ENCODE data around the gene SURF2. TPM values are rescaled to one million over a fixed set of nuclear protein-coding genes. Genes with fewer than 3 reads are reported as not detected.
"Not testable (repeated sequence)": the region's sequence is repeated elsewhere in the genome, so short reads cannot be mapped to it uniquely, and the experiment has no call there.

SURF2 gene
- total RNA-seq, 1 donor from 2014 or later: 13.2 TPM

DNA sequence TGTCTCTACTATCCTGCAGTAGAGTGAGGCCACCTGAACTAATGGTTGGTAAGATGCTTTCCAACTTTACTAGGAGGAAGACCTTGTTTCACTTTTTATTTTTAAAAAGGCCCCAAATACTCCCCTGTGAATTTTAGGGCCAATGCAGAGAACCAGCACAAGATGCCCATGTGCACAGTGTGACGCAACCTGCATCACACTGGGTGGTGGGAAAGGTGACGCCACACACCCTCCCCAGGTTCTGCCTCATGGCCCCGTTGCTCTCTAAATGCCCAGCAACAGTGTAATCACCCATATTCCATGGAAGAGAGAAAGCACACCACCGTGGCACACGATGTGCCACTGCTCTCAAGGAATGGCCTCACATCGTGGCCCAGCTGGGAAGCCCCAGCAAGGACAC lies 13.1 kb downstream of the SURF2 start:
- intact Hi-C loops (cut with DNase I): no loop called here
- no peak for DNase-seq (ENCODE audit: missing footprints)
- no peak for ATAC-seq

DNA sequence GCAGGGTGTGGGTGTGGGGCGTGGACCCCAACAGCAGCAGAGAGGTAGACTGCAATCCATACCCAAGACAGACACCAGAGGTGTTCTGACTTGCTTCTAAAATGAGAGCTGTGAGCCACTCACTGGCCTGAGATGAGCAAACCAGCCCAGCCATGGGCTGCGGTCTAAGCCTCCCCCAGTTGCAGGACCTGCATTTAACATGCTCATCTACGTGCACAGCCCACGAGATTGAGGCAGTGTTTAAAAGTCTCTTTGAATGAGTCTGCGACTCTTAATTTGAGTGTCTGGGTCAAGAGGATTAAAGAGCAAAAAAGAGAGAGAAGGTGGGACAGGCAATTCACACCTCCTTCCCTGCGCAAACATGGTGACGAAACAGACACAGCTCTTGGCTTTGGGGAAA lies 13.6 kb downstream of the SURF2 start:
- no peak for DNase-seq (ENCODE audit: missing footprints)
- ATAC-seq: no peak
- intact Hi-C loops (cut with DNase I): no loop called here

DNA sequence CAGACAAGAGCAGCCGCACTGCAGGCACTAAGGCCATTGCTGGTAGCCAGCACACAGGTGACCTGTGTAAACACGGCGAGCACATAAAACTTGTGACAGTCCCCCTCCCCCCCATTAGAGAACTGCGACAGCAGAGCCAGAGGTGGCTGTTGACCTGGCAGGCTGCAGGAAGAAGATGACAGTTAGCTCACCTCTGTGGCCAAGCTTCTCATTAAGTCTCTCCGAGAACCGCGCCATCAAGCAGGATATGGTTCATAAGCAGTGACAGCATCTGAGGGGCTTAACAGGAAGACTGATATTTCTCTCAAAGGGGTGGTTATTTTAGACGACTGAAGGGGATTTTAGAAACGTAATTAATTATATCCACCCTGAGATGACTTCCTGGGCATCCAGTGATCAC lies 14.3 kb downstream of the SURF2 start:
- intact Hi-C loops (cut with DNase I): no loop called here
- no peak for DNase-seq (ENCODE audit: missing footprints)
- ATAC-seq: no peak

DNA sequence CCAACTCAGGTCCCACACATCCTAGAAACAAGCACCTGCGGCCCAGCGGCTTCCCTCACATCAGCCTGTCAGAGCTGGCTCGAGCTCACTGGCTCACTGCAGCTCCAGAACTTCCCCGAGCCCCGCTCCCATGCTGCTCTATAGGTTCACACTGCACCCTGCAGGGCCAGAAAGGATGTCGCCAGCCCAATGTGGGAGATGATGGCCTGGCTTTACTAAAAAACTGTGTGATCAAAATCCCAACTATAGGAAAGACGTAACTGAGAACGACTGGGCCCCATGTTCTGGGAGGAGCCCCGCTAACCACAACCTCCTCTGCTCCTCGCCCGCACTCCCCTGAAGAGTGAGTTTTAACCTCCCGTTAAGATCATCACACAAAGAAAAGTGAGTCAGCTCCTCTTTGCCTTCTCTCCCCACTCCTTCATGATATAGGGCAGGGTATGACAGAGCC lies 14.9 kb downstream of the SURF2 start:
- DNase-seq (ENCODE audit: missing footprints) (no peak), ATAC-seq (no peak)
- intact Hi-C loops (cut with DNase I): no loop called here

DNA sequence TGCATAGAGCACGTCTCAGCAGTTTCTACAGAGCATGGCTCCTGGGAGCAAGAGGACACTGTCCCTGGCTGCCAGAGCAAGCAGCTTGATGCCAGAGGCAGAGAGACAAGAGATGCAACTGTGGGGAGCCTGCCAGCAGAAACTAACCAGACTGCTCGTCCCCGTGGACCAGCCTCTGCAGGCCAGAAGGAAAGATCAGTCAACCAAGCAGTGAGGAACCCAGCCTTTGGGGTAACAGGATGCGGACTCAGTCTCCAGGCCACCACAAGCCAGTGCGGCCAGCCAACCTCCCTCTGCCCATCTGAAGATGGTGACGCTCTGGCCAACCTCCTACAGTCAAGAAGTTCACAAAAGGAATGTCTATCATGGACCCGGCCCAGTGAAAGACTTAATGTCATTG lies 15.8 kb downstream of the SURF2 start:
- intact Hi-C loops (cut with DNase I): no loop called here
- DNase-seq (ENCODE audit: missing footprints): no peak
- no peak for ATAC-seq

DNA sequence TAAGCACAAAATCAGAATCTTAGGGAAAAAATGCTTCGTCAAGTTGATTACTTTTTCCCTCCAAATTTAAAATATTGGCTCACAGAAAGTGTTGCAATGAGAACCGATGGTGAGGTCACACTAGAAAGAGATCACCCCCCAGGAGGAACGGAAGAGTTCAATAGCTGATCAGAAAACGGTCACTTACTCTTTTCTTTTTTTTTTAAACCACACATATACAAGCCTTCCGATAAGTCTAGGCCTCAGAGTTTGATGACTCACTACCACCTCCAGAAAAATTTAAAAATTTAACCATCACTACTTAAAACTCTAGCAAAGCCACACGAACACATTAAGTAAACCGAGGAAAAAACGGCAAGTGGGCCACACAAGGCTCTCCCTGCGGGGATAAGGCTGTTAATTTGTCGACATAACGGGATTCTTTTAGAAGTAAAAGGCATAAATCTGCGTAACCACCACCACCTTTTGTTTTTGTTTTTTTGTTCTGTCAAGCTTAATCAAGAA lies 18.3 kb downstream of the SURF2 start:
- no peak for DNase-seq (ENCODE audit: missing footprints)
- intact Hi-C loops (cut with DNase I): loop anchor here (5.0 kb wide), 2 partner anchors 37 to 43 kb away; partner anchors contain the start of genes REXO4 and SURF6
- ATAC-seq: no peak

DNA sequence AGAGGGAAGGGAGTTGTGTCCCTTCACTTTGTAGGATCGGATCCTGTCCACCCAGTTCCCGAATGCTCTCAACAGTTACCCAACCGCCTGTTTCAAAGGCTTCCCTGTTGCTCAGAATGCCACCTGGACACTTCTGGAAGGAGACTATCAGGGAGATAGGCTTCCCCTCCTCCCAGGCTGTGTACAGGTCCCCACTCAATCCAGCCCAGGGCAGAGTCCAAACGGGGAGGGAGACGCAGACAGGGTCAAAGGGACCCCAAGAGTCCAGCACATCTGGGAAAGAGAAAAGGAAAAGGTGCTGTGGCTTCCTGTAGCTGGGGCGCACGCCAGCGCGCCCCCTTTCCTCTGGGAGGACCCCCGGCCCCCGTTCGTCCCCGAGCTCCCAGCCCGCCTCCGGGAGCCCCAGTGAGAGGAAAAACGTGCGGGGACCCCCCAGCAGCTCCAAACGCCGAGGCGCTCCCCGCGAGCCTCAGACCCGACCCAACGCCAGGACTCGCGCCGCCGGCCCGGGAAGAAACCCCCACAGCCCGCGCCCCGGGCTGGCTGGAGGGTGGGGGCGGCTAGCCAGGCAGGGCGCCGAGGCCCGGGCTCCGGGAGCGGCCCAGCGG lies 18.9 kb downstream of the SURF2 start:
- no peak for ATAC-seq
- intact Hi-C loops (cut with DNase I): loop anchor here (5.0 kb wide), 2 partner anchors 38 to 42 kb away; partner anchors contain the start of genes REXO4 and SURF6
- DNase-seq (ENCODE audit: missing footprints): no peak

DNA sequence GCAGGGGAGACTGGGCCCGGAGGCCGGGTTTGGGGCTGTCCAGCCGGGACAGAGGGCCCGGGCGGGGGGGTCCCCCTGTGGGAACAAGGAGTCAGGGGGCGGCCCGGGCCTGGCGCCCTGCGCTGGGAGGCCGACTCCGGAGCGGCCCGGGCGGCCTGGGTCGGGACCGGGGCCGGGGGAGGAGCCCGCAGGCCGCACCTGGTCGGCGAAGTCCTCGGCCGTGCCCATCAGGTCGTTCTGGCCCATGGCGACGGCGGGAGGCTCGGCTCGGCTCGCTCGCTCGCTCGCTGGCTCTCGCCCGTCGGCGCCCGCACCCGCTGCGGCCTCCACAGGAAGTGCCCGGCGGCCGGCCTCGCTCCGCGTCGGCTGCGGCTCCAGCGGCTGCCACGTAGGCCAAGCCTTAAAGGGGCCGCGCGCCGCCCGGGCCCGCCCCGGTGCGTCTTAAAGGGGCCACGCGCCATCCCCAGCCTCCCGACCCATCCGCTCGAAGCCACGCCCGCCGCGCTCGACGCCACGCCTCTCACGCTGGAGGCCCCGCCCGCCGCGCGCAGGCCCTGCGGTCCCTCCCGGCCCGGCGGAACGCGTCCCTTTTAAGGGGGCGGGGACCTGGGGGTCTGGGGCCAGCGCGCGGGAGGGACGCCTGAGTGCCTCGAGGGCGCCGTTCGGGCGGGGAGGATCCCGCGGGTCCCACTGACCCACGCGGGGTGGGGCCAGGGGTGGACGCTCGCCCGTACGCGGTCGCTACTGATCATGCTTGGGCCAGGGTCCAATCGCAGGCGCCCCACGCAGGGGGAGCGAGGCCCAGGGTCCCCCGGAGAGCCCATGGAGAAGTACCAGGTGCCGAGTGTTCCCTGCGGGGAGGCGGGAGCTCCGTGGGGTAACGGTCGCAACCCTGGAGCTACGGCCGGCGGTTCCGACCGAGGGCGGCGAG lies 19.6 kb downstream of the SURF2 start, which contains the start of the genes STKLD1 and SURF4:
STKLD1 (plus strand) TSS at position 643 of the 931 bp plus-strand sequence; CDS start at position 751, 108 bp downstream.
SURF4 (minus strand) TSS at position 337 of the 931 bp plus-strand sequence; CDS start at position 246, 91 bp downstream.
- ATAC-seq (peak; percentile 99), DNase-seq (ENCODE audit: missing footprints) (peak; percentile 99)
- intact Hi-C loops (cut with DNase I): loop anchor here (5.0 kb wide), 2 partner anchors 39 to 41 kb away; partner anchors contain the start of genes REXO4 and SURF6

DNA sequence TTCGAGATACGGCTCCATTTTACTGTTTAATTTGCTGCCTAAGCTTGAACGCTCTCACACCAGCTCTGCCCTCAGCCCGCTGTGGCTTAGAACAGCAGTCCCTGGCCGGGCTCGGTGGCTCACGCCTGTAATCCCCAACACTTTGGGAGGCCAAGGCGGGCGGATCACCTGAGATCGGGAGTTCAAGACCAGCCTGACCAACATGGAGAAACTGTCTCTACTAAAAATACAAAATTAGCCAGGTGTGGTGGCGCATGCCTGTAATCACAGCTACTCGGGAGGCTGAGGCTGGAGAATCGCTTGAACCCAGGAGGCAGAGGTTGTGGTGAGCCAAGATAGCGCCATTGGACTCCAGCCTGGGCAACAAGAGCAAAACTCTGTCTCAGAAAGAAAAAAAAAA lies 20.9 kb downstream of the SURF2 start:
- intact Hi-C loops (cut with DNase I): loop anchor here (5.0 kb wide), 2 partner anchors 40 kb away; partner anchors contain the start of genes REXO4 and SURF6
- DNase-seq (ENCODE audit: missing footprints); ATAC-seq: not testable (repeated sequence)

DNA sequence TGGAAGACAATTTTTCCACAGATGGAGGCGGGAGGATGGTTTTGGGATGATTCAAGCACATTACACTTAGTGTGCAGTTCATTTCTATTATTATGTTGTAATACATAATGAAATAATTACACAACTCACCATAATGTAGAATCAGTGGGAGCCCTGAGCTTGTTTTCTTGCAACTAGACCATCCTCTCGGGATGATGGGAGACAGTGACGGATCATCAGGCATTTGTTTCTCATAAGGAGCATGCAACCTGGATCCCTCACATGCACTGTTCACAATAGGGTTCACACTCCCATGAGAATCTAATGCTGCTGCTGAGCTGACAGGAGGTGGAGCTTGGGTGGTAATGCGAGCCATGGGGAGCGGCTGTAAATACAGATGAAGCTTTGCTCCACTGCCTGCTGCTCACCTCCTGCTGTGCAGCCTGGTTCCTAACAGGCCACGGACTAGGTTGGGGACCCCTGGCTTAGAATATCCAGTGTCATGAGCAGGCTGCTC lies 21.4 kb downstream of the SURF2 start:
- no peak for ATAC-seq
- intact Hi-C loops (cut with DNase I): loop anchor here (5.0 kb wide), 2 partner anchors 40 kb away; partner anchors contain the start of genes REXO4 and SURF6
- no peak for DNase-seq (ENCODE audit: missing footprints)

DNA sequence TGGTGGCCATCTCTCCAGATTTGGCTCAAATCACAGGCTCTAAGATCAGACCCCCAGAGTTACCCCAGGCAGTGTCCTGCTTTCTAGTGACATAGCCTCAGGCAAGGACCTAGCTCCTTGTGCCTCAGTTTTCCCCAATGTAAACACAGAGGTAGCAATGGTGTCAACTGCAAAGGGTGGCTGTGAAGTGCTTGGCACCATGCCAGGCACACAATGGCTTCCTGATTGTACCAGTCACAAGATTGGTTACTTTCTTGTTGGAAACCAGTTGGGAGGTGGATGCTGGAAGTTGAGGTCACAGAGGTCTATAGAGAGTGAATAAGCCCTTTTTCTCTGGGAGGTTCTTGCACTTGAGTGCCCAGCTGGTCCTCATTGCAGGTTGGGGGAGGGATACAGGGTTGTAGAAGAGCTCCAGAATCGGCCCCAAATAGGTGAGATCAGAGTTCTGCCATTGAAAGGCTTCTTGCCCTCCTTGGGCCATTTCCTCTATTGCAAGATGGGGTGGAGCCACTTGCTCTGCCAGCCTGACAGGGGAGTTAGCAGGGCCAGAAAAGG lies 22.1 kb downstream of the SURF2 start:
- ATAC-seq (no peak), DNase-seq (ENCODE audit: missing footprints) (no peak)
- intact Hi-C loops (cut with DNase I): loop anchor here (5.0 kb wide), 2 partner anchors 39 to 41 kb away; partner anchors contain the start of genes REXO4 and SURF6

DNA sequence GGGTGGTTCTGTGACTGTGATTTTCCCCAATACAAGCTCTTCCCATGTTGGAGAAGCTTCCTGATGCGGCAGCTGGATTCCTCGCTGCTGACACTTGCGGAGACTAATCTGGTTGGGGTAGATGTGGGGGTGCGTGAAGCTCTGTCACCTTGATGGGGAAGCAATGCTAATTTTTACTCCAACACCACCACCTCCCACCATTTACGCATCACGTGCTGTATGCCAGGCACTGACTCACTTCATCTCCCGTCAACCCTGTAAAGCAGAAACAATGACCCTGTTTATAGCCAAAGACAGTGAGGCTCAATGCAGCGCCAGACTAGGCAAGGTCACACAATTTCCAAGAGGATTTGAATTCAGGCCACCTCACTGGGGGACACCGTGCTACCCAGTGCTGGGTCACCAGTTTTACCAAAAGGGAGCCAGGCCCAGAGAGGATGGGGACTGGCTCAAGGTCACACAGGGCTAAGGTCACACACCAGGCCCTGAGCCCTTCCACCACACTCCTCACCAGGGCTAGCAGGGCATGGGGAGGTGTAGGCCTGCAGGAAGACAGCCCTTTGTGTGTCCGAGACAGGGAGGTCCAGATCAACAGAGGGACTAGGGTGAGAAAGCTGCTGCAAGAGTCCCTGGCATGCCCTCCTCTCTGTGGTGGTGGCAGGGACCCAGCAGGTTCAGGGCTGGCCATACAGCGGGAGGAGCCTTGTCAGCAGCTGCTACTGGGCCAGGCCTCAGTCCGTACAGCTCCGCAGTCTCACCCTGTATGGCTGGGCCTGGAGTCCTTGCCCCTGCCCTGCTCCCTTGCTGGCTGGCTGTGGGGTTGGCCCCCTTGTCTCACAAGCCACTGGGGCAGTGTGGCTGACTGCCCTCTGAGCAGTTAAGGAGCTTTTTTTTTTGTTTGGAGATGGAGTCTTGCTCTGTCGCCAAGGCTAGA lies 23.1 kb downstream of the SURF2 start:
- DNase-seq (ENCODE audit: missing footprints) (no peak), ATAC-seq (no peak)
- intact Hi-C loops (cut with DNase I): loop anchor here (5.0 kb wide), 2 partner anchors 38 to 42 kb away; partner anchors contain the start of genes REXO4 and SURF6

DNA sequence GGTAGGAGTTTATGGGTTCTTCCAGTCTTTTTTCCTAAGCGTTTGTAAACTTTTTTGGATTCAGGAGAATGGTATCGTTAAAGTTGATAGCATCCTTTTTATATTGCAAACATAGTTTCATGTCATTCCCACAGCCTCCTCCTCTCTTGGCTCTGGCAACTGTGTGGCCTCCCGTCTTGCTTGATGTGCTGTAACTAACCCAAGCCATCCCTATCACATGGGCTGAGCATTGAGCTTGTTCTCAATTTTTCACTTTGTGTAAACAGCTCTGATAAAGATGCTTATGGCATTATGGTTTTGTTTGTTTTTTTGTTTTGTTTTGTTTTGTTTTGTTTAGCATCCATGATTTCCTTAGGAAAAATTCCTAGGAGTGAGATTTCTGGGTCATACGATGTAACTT lies 24.4 kb downstream of the SURF2 start:
- ATAC-seq (no peak), DNase-seq (ENCODE audit: missing footprints) (no peak)
- intact Hi-C loops (cut with DNase I): no loop called here

DNA sequence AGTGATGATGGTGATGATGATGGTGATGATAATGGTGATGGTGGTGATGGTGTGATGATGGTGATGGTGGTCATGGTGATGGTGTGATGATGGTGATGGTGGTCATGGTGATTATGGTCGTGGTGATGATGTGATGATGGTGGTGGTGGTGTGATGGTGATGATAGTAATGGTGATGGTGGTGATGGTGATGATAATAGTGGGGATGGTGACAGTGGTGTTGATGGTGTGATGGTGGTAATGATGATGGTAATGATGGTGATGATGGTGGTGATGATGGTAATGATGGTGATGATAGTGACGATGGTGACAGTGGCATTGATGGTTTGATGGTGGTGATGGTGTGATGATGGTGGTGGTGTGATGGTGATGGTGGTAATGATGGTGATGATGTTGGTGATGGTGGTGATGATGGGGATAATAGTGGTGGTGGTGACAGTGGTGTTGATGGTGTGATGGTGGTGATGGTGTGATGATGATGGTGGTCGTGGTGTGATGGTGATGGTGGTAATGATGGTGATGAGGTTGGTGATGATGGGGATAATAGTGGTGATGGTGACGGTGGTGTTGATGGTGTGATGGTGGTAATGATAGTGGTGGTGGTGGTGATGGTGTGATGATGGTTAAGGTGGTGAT lies 26.3 kb downstream of the SURF2 start:
- no peak for DNase-seq (ENCODE audit: missing footprints)
- ATAC-seq: no peak
- intact Hi-C loops (cut with DNase I): no loop called here

DNA sequence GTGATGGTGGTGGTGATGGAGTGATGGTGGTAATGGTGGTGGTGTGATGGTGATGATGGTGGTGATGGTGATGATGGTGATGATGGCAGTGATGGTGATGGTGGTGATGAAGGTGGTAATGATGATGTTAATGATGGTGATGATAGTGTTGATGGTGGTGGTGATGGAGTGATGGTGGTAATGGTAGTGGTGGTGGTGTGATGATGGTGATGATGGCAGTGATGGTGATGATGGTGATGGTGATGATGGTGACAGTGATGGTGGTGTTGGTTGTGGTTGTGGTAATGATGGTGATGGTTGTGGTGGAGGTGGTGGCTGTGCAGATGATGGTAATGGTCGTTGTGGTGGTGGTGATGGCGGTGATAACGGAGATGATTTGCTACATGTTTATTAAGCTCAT lies 27.1 kb downstream of the SURF2 start:
- DNase-seq (ENCODE audit: missing footprints) (no peak), ATAC-seq (no peak)
- intact Hi-C loops (cut with DNase I): no loop called here

DNA sequence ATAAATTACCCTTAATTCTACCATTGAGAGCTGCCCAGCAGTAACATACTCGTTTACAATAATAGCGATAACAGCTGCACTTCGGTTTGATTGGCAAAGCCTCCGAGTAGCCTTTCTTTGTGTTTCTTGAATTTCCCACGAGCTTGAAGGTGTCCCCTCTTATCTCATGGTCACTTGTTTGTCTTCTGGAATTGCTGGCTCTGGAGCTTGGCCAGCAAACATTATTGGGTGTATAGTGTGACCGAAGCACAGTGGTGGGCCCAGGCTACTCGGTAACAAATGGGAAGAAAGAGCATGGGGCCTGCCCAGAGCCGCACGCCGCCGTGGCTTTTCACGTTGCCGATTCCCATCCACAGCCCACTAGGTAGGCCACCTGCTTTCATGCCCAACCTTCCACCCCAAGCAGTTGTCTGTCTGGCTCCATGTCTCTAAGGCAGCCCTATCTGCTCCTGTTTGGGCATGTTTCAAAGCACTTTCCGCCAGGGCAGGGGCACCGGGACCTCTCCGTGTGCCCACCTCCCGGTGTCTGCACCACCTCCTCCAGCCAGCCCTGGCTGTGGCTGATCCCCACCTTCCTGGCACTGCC lies 28.5 kb downstream of the SURF2 start:
- no peak for DNase-seq (ENCODE audit: missing footprints)
- ATAC-seq: no peak
- intact Hi-C loops (cut with DNase I): no loop called here

DNA sequence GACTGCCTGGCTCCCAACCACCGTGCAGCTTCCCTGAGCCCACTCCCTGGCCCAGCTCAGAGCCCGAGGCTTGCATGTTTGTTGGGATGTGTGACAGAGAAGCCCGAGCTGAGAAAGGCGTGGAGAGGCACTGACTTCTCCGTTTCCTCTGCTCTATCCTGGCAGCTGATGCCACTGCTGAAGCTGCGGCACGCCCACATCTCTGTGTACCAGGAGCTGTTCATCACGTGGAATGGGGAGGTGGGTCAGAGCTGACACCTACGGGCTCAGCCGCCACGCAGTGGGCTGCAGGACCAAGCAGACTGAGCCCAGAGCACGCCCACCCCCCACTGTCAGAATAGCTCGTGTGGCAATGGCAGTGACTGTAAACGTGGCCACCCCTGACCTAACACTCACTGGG lies 29.1 kb downstream of the SURF2 start:
- DNase-seq (ENCODE audit: missing footprints): no peak

More for the DNA sequence above, 29.1 kb downstream of the SURF2 start:
- no peak for ATAC-seq
- intact Hi-C loops (cut with DNase I): no loop called here

All from Right ventricle myocardium inferior (tissue), 1 donor.